Hepatocyte (in vitro differentiated cells): ENCODE measurements around the gene CALD1.

Experiments
- EZH2 ChIP-seq: fragments of 200-600 bp; sonication (generic); IDR thresholded peaks from 2 replicates; pipeline ENCODE4 v1.6.1; 2016; ENCODE audit warnings: antibody characterized with exemption, mild to moderate bottlenecking, borderline replicate concordance
- EZH2phosphoT487 ChIP-seq: fragments of 200-600 bp; sonication (generic); IDR thresholded peaks from one replicate; pipeline ENCODE4 v1.6.1; 2018; ENCODE audit warnings: antibody characterized with exemption, mild to moderate bottlenecking, low read depth, moderate library complexity; ENCODE audit not compliant: unreplicated experiment, severe bottlenecking
- TF ChIP-seq, protein P1 (sequence below): fragments of 200-600 bp; sonication (generic); IDR thresholded peaks from 2 replicates; pipeline ENCODE4 v1.5.1; 2016; ENCODE audit warnings: antibody characterized with exemption, mild to moderate bottlenecking; ENCODE audit not compliant: poor library complexity

DNA sequence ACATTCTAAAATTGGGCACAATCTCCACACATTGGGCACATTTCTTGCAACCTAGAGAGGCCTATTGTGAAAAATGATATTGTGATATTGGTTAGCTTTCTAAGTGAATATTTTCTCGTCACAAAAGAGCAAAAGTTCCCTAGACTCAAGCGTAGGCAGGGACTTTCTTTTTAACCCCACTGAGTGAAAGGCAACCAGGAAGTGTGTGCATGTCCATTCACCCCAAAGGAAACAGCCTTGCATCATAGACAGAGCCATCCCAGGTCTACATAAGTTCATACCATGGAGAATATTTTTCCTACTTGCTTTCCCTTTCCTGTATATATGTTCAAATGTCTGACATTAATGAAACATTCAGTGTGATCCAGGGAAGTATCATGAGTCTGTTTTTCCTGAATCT, 122.6 kb downstream of the CALD1 start:
- TF ChIP-seq EZH2 (no peak), EZH2phosphoT487 (no peak)
- TF ChIP-seq, protein P1, sequence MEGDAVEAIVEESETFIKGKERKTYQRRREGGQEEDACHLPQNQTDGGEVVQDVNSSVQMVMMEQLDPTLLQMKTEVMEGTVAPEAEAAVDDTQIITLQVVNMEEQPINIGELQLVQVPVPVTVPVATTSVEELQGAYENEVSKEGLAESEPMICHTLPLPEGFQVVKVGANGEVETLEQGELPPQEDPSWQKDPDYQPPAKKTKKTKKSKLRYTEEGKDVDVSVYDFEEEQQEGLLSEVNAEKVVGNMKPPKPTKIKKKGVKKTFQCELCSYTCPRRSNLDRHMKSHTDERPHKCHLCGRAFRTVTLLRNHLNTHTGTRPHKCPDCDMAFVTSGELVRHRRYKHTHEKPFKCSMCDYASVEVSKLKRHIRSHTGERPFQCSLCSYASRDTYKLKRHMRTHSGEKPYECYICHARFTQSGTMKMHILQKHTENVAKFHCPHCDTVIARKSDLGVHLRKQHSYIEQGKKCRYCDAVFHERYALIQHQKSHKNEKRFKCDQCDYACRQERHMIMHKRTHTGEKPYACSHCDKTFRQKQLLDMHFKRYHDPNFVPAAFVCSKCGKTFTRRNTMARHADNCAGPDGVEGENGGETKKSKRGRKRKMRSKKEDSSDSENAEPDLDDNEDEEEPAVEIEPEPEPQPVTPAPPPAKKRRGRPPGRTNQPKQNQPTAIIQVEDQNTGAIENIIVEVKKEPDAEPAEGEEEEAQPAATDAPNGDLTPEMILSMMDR: no peak
